Right forelimb (tissue), 1 donor: ENCODE results near the gene IMPDH2.

ENCODE experiments used
- DNase-seq: peaks from one replicate; pipeline ENCODE4 v3.0.0-alpha.2; 2018

IMPDH2 gene

GRCh38 chr3:49005303-49005680 lies 23.9 kb downstream of the IMPDH2 start:
- no peak for DNase-seq

- DNase-seq, result no peak
Measured at GRCh38 chr3:49004352-49005302, 24.6 kb downstream of the IMPDH2 start.

GRCh38 chr3:49001155-49001554 lies 28.0 kb downstream of the IMPDH2 start:
- no peak for DNase-seq

- DNase-seq, result no peak
Measured at GRCh38 chr3:48999085-48999858, 29.9 kb downstream of the IMPDH2 start.

GRCh38 chr3:48997714-48998637 lies 31.2 kb downstream of the IMPDH2 start:
- DNase-seq, result no peak

GRCh38 chr3:48997102-48997635 lies 32.0 kb downstream of the IMPDH2 start:
- DNase-seq, result no peak

GRCh38 chr3:48996640-48997039 lies 32.6 kb downstream of the IMPDH2 start:
- DNase-seq, result no peak

- no peak for DNase-seq
Measured at GRCh38 chr3:48993834-48994233, 35.4 kb downstream of the IMPDH2 start.

GRCh38 chr3:48991851-48992545 lies 37.2 kb downstream of the IMPDH2 start:
- DNase-seq, result no peak

GRCh38 chr3:48990636-48991469 lies 38.3 kb downstream of the IMPDH2 start:
- DNase-seq, result no peak

- peak; percentile 91 for DNase-seq
Measured at GRCh38 chr3:48989796-48990635, 39.2 kb downstream of the IMPDH2 start, which contains the start of gene P4HTM. TSS of gene P4HTM (plus strand) at chr3:48990241. CDS start at chr3:48990257, 16 bp downstream.

GRCh38 chr3:48989126-48989795 lies 39.9 kb downstream of the IMPDH2 start:
- no peak for DNase-seq

GRCh38 chr3:48985831-48986376 lies 43.3 kb downstream of the IMPDH2 start:
- no peak for DNase-seq

GRCh38 chr3:48984663-48985062 lies 44.5 kb downstream of the IMPDH2 start:
- DNase-seq, result no peak

GRCh38 chr3:48983096-48983495 lies 46.1 kb downstream of the IMPDH2 start:
- no peak for DNase-seq

GRCh38 chr3:48982686-48983085 lies 46.5 kb downstream of the IMPDH2 start:
- no peak for DNase-seq

GRCh38 chr3:48982016-48982415 lies 47.2 kb downstream of the IMPDH2 start:
- no peak for DNase-seq

- DNase-seq, result no peak
Measured at GRCh38 chr3:48980295-48980694, 48.9 kb downstream of the IMPDH2 start.

GRCh38 chr3:48979451-48979850 lies 49.7 kb downstream of the IMPDH2 start:
- no peak for DNase-seq
